ENCODE results near the gene PSTPIP2.

DNA sequence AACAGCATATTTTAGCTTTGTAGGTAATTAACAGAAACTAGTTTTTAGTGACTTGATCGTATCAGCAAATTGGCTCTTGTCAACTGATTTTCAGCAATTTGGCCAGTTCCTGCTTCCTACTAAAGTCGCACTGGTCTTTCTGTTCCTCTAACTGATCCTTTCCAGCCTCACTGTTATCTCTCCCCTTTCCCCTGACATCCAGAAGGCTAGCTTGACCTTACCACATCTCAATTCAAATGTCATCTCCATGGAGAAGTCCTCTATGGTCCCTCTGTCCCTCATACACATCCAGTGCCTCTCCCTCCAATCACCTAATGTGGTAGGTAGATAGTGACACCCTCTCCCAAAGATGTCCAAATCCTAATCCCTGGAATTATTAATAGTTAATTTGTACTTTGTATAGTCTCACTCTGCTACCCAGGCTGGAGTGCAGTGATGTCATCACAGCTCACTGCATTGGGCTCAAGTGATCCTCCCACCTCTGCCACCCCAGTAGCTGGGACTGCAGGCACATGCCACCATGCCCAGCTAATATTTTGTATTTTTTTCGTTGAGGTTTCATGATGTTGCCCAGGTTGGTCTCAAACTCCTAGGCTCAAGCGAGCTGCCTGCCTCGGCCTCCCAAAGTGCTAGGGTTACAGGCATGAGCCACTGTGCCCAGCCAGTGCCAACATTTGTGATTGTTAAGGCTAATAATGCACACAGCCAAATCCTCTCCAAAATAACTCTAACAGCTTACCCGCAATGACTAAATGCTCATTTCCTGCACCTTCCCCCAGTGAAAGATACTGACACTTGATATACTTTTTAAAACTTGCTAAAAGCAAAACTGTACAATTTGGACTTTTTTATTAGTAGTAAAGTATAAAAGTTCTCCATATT is 16.9 kb downstream of the PSTPIP2 start:
- TF ChIP-seq, protein P1, sequence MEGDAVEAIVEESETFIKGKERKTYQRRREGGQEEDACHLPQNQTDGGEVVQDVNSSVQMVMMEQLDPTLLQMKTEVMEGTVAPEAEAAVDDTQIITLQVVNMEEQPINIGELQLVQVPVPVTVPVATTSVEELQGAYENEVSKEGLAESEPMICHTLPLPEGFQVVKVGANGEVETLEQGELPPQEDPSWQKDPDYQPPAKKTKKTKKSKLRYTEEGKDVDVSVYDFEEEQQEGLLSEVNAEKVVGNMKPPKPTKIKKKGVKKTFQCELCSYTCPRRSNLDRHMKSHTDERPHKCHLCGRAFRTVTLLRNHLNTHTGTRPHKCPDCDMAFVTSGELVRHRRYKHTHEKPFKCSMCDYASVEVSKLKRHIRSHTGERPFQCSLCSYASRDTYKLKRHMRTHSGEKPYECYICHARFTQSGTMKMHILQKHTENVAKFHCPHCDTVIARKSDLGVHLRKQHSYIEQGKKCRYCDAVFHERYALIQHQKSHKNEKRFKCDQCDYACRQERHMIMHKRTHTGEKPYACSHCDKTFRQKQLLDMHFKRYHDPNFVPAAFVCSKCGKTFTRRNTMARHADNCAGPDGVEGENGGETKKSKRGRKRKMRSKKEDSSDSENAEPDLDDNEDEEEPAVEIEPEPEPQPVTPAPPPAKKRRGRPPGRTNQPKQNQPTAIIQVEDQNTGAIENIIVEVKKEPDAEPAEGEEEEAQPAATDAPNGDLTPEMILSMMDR (IDR thresholded peaks at IDR 0.05), result no peak
- TF ChIP-seq EZH2 (IDR thresholded peaks at IDR 0.05; ENCODE audit: borderline replicate concordance, insufficient read depth, low read depth, low read length, poor library complexity, severe bottlenecking), result no peak

Data from B cell (primary cell).